ENCODE data around the gene PCDHB15. TPM values are rescaled to one million over a fixed set of nuclear protein-coding genes. Genes with fewer than 3 reads are reported as not detected.

The PCDHB15 gene
- total RNA-seq, 1 donor from 2014 or later, result 2.8 TPM

GRCh38 chr5:141258948-141259347, 13.8 kb downstream of the PCDHB15 start:
- H3K27ac ChIP-seq, result no peak overlapping the region
- no peak for TF ChIP-seq CTCF (IDR thresholded peaks at IDR 0.05)
- intact Hi-C loops (cut with DNase I), result no loop called here
- no peaks in the 10 kb centered on the region for H3K4me1 ChIP-seq
- no peak for ATAC-seq
- H3K27me3 ChIP-seq (ENCODE audit: low read depth), result no peaks in the 10 kb centered on the region
- DNase-seq, result no peak
- H3K9me3 ChIP-seq, result peaks cover 100% of the 10 kb centered on the region
- no peaks in the 10 kb centered on the region for H3K36me3 ChIP-seq
- H3K4me3 ChIP-seq, result no peak overlapping the region

- no peak overlapping the region for H3K4me3 ChIP-seq
- intact Hi-C loops (cut with DNase I), result no loop called here
- H3K9me3 ChIP-seq, result peaks cover 100% of the 10 kb centered on the region
- no peaks in the 10 kb centered on the region for H3K4me1 ChIP-seq
- TF ChIP-seq CTCF (IDR thresholded peaks at IDR 0.05), result no peak
- no peaks in the 10 kb centered on the region for H3K36me3 ChIP-seq
- DNase-seq (no peak), ATAC-seq (no peak)
- H3K27ac ChIP-seq, result no peak overlapping the region
- no peaks in the 10 kb centered on the region for H3K27me3 ChIP-seq (ENCODE audit: low read depth)
Observed at GRCh38 chr5:141260458-141261237, 15.5 kb downstream of the PCDHB15 start.

GRCh38 chr5:141261238-141261546, 16.0 kb downstream of the PCDHB15 start:
- Histone ChIP-seq H3K4me1 (no peaks in the 10 kb centered on the region), H3K27ac (no peak overlapping the region), H3K4me3 (no peak overlapping the region), H3K36me3 (no peaks in the 10 kb centered on the region), H3K27me3 (ENCODE audit: low read depth) (no peaks in the 10 kb centered on the region), H3K9me3 (peaks cover 100% of the 10 kb centered on the region)
- intact Hi-C loops (cut with DNase I), result no loop called here
- TF ChIP-seq CTCF (IDR thresholded peaks at IDR 0.05), result no peak
- no peak for ATAC-seq
- DNase-seq, result no peak

- intact Hi-C loops (cut with DNase I), result no loop called here
- Histone ChIP-seq H3K4me3 (no peak overlapping the region), H3K4me1 (no peaks in the 10 kb centered on the region), H3K27ac (no peak overlapping the region), H3K27me3 (ENCODE audit: low read depth) (no peaks in the 10 kb centered on the region), H3K9me3 (peaks cover 100% of the 10 kb centered on the region), H3K36me3 (no peaks in the 10 kb centered on the region)
- no peak for ATAC-seq
- no peak for DNase-seq
- no peak for TF ChIP-seq CTCF (IDR thresholded peaks at IDR 0.05)
Observed at GRCh38 chr5:141269195-141269594, 24.0 kb downstream of the PCDHB15 start.

GRCh38 chr5:141272906-141273305, 27.7 kb downstream of the PCDHB15 start:
- no peak for DNase-seq
- intact Hi-C loops (cut with DNase I), result no loop called here
- Histone ChIP-seq H3K9me3 (peaks cover 98% of the 10 kb centered on the region), H3K27me3 (ENCODE audit: low read depth) (no peaks in the 10 kb centered on the region), H3K4me3 (no peak overlapping the region), H3K36me3 (no peaks in the 10 kb centered on the region), H3K4me1 (no peaks in the 10 kb centered on the region), H3K27ac (no peak overlapping the region)
- no peak for ATAC-seq
- TF ChIP-seq CTCF (IDR thresholded peaks at IDR 0.05), result no peak

Data from lower lobe of right lung (tissue), 2 donors.